HG02642 (cell line): ENCODE results near the gene ALDH3A2.
"Not testable (repeated sequence)": the region's sequence is repeated elsewhere in the genome, so short reads cannot be mapped to it uniquely, and the experiment has no call there.

Experiments used
- ATAC-seq: cut with Tn5 transposase; IDR thresholded peaks from one replicate; pipeline ENCODE4 v1.9.1; 2021; ENCODE audit warnings: mild to moderate bottlenecking; ENCODE audit not compliant: unreplicated experiment, poor library complexity

ALDH3A2 gene

GRCh38 chr17:19649274-19649541 is 657 bp downstream of the ALDH3A2 start:
- no peak for ATAC-seq

DNA sequence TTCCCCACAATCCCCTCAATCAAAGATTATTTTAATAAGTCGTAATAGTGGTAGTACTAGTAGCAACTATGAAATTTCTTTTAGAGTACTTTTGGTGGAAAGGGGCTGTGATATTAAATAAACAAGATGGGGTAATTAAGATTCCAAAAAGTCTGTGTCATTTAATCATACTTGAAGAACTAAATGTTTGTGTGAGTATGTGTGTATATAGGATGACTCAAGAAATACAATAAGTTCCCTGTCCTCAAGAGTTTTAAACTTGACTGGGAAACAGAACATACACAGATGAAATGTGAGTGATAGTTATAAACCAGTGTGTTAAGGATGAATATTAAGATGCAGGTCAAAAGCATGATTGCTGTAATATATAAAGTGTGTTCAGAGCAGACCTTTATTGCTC is 2.3 kb downstream of the ALDH3A2 start:
- ATAC-seq, result no peak

DNA sequence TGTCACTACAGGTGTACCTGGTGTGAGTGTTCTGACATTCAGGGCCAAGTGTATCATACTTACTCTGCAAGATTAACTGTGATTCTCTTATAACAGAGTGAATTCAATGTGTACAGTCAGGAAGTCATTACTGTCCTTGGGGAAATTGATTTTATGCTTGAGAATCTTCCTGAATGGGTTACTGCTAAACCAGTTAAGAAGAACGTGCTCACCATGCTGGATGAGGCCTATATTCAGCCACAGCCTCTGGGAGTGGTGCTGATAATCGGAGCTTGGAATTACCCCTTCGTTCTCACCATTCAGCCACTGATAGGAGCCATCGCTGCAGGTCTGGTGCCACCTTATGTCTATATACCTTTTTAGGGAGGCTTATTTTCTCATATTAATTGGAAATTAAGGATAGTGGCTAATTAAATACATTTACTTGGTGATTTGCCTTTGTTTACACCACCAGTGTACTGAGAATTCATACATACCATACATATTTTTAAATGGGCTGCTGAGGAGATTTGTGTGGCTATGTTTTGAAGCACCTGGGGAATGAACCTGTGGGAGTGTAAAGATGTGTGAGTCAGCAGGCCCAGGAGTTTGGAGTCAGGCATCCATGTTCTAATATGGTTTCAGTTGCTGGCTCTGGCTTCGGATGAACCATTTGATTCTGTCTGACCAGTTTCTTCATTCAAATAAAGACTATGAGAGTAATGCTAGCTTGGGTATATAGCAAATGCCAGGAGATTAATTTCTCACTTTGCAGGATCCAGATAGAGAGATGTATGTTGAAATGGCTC is 3.1 kb downstream of the ALDH3A2 start:
- no peak for ATAC-seq

DNA sequence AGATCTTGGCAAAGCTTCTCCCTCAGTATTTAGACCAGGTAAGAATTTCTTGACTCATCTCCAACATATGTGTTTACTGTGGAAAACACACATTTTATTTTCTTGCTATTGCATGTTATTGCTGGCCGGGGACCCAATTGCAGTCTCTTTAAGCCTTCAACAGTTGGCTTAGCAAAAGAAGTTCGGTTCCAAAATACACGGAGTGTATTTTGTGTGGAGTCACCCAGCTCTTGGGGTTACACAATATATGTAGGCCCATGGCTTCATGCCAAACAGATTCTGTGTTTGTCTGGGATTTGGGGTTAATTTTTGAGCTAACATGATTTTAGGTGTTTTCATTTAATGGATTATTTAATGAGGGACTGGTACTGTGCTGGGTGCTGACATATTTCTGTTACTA is 4.0 kb downstream of the ALDH3A2 start:
- no peak for ATAC-seq

DNA sequence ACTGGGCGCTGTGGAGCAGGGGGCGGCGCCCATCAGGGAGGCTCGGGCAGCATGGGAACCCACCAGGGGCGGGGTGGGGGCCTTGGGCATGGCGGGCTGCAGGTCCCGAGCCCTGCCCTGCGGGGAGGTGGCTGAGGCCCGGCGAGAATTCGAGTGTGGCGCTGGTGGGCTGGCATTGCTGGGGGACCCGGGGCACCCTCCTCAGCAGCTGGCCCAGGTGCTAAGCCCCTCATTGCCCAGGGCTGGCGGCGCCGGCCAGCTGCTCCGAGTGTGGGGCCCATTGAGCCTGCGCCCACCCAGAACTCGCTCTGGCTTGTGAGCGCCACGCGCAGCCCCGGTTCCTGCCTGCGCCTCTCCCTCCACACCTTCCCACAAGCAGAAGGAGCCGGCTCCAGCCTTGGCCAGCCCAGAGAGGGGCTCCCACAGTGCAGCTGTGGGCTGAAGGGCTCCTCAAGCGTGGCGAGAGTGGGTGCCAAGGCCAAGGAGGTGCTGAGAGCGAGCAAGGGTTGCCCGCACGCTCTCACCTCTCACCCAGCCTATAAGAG is 5.9 kb downstream of the ALDH3A2 start:
- ATAC-seq, result no peak

- ATAC-seq, result no peak
Observed at GRCh38 chr17:19654896-19655295, 6.3 kb downstream of the ALDH3A2 start.

DNA sequence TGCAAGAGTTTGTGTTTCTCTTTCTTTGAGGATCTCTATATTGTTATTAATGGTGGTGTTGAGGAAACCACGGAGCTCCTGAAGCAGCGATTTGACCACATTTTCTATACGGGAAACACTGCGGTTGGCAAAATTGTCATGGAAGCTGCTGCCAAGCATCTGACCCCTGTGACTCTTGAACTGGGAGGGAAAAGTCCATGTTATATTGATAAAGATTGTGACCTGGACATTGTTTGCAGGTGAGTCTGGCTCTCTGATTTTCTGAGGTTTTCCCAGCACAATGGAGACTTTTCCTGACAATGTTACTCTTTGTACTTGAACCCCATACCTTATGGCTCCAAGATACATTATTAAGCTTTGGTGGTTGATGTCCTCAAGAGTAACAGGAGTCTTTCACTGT is 7.8 kb downstream of the ALDH3A2 start:
- ATAC-seq, result no peak

GRCh38 chr17:19656851-19657581 is 8.5 kb downstream of the ALDH3A2 start:
- no peak for ATAC-seq

DNA sequence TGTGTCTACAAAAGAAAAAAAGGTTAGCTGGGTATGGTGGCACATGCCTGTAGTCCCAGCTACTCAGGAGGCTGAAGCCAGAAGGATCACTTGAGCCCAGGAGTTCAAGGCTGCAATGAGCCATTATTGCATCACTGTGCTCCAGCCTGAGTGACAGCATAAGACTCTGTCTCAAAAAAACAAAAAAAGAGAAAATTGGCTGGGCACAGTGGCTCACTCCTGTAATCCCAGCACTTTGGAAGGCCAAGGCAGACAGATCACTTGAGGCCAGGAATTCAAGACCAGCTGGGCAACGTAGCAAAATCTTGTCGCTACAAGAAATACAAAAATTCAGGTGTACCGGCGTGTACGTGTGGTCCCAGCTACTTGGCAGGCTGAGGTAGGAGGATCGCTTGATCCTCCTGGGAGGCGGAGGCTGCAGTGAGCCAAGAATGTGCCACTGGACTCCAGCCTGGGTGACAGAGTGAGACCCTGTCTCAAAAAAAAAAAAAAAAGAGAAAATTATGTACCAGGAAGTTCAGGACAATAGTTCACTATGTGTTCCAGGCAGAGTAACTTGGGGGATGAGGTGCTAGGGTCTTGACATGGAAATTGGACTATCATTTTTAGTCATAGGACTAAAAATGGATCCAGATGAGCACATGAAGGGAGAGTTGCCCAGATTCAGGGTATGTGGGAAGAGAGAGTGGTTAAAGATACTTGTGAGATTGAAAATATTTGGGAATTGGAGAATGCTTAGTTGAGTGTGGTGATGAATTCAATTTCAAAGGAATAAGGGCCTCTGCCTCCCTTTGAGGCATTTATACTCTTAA is 11.0 kb downstream of the ALDH3A2 start:
- ATAC-seq, result no peak

- no peak for ATAC-seq
Observed at GRCh38 chr17:19660219-19660870, 11.8 kb downstream of the ALDH3A2 start.

- ATAC-seq, result no peak
Observed at GRCh38 chr17:19661121-19661520, 12.6 kb downstream of the ALDH3A2 start.

GRCh38 chr17:19663097-19663496 is 14.5 kb downstream of the ALDH3A2 start:
- no peak for ATAC-seq

DNA sequence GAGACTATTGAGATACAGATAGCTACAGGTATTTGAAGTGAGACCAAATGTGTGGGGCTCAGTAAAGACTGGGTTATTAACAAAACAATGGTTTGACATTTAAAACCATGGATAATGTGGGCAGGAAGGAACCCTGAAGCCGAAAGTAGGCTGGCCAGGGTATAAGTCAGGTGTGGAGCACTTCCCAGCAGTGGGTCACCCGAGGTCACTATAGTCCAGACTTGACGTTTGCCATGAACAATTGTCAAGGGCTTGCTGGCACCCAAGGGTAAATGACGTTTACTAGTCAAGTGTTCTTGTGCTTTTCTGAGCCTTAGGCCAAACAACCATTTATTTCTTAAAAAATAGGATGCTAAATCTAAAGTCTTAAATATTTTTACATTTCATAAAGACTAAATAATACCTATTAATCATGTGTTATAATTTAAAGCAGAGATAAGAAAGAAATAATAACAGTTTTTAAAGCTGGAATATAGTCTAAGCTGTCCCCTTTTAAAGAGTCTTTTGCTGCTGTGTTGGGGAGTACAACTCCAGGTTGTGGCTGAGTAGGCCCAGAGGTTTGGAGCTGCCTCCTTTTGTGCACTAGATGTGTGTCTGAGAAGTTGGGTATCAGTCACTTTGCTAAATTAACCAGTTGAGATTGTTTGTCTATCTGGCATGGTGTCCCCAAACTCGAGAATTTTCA is 15.7 kb downstream of the ALDH3A2 start:
- ATAC-seq, result no peak

DNA sequence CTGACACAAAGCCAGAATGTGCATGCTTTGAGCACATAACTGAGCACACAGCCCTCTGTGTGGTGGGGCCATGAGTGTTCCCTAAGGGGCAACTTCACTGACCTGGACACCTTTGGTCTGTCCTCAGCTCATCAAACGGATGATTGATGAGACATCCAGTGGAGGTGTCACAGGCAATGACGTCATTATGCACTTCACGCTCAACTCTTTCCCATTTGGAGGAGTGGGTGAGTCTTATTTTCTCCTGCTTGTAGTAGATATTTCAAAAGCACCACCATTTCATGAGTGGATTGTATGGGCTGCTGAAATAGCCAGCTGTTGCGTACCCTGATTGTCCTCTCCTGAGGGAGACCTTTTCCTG is 16.2 kb downstream of the ALDH3A2 start:
- no peak for ATAC-seq

DNA sequence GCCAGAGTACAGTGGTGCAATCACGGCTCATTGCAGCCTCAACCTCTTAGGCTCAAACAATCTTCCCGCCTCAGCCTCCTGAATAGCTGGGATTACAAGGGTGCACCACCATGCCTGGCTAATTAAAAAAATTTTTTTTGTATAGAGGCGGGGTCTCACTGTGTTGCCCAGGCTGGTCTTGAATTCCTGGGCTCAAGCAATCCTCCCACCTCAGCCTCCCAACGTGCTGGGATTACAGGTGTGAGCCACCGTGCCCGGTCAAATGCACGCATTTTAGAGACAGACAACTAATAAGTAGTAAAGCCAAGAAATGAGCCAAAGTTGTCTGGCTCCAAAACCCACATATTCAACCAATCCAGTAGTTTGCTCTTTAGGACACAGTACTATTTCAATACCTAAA is 21.1 kb downstream of the ALDH3A2 start:
- not testable (repeated sequence) for ATAC-seq

GRCh38 chr17:19670908-19671307 is 22.4 kb downstream of the ALDH3A2 start:
- ATAC-seq, result no peak

DNA sequence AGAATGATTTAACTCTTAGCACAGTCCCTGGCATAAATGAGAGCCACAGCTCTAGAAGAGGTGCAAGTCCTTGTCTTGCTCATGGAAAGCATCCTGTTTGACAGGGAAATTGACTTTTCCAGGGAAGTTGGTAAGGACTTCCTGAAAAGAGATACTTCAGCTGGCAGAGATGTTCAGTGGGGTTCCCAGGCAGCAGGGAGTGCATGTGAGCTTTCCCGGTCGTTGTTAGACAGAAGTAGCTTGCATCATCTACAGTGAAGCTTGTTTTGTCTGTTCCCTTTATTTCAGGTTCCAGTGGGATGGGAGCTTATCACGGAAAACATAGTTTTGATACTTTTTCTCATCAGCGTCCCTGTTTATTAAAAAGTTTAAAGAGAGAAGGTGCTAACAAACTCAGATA is 22.9 kb downstream of the ALDH3A2 start:
- ATAC-seq, result no peak

DNA sequence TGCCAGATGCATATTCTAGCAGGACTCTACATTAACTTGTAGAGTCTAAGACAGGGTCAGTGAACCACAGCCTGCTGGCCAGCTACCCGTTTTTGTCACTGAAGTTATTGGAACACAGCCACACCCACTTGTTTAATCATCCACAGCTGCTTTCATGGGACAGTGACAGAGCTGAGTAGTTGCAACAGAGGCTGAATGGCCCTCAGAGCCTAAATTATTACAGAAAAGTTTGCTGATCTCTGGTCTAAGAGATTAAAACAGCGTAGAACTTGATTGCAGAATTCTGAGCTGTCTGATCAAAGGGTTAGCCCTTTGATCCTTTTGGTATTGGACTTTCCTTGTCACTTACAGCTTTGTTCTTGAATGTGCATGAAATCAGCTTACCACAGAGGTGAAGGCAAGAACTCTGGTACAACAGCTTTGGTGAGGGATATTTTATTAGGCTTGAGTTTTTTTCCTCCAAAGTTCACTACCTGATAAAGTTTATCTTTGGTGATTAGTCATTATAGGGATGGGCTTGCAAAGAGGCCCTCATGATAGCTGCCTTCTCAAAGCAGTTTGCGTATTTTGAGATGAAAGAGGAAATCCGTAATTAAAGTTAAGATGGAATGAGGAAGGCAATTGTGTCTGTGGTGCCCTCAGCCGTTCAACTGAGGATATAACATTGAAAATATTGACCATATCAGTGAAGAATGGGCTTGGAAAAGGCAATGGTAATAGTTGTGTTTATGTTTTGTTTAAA is 23.6 kb downstream of the ALDH3A2 start:
- no peak for ATAC-seq

- no peak for ATAC-seq
Observed at GRCh38 chr17:19673623-19674022, 25.1 kb downstream of the ALDH3A2 start.
